ENCODE data around the gene CDK2. TPM values are rescaled to one million over a fixed set of nuclear protein-coding genes. Genes with fewer than 3 reads are reported as not detected.

The CDK2 gene
- total RNA-seq, 2 donors from 2014 or later, result 101 to 104 TPM

DNA sequence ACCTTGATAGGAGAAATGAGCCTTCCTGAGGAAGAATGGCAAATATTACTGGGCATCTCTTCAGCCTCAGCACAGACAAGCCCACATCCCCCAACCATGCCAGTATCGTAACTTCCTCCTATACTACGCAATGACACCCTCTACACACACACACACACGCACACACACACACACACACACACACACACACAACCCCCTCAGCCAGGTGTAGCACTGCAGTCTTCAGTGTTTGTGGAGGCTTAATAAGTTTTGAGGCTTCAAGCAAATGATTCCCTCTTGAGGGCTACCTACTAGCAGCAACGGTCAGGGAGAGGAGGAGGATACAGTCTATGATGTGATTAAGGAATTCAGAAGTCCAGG lies 34.1 kb upstream of the CDK2 start:
- H3K36me3 Mint-ChIP-seq (ENCODE audit: low read depth), result peaks cover 80% of the 10 kb centered on the region

DNA sequence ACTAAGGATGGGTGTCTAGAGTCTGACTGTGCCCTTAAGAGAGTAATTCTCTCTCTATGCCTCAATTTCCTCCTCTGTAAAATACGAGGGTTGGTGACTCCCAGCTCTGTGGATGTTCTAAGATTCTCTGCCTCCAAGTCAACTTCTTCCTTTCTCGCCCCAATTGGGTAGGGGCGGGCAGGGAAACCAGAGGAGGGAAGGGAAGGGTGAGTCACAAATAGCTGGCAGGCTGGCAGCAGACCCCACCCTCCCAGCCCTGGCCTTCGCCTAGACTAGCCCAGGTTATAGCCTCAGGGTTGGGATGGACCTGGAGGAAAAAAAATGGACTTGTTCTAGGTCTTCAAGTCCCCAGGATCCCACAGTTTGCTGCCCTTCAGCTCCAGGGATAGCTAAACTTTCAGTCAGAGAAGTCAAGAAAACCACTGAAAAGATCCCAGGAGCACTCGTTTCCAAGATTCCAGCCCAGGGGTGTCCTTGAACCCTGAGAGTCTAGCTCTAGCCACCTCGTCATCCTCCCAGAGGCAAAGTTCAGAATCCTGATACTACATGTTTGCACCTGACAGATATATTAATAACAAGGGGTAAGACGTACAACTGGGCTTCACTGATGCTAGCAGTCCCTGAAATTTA lies 33.3 kb upstream of the CDK2 start:
- Mint-ChIP-seq H3K4me1 (peaks cover 64% of the 10 kb centered on the region), H3K27ac (peak overlapping the region; percentile 99), H3K9me3 (no peaks in the 10 kb centered on the region), H3K4me3 (peak overlapping the region; percentile 98), H3K27me3 (no peaks in the 10 kb centered on the region), H3K36me3 (ENCODE audit: low read depth) (peaks cover 82% of the 10 kb centered on the region)
- ATAC-seq (replicated peaks), result no peak

More for the DNA sequence above, 34.1 kb upstream of the CDK2 start:
- peaks cover 57% of the 10 kb centered on the region for H3K4me1 Mint-ChIP-seq
- peak overlapping the region; percentile 99 for H3K27ac Mint-ChIP-seq
- H3K4me3 Mint-ChIP-seq, result peak overlapping the region; percentile 98
- ATAC-seq (replicated peaks), result no peak
- H3K9me3 Mint-ChIP-seq, result no peaks in the 10 kb centered on the region
- H3K27me3 Mint-ChIP-seq, result no peaks in the 10 kb centered on the region

DNA sequence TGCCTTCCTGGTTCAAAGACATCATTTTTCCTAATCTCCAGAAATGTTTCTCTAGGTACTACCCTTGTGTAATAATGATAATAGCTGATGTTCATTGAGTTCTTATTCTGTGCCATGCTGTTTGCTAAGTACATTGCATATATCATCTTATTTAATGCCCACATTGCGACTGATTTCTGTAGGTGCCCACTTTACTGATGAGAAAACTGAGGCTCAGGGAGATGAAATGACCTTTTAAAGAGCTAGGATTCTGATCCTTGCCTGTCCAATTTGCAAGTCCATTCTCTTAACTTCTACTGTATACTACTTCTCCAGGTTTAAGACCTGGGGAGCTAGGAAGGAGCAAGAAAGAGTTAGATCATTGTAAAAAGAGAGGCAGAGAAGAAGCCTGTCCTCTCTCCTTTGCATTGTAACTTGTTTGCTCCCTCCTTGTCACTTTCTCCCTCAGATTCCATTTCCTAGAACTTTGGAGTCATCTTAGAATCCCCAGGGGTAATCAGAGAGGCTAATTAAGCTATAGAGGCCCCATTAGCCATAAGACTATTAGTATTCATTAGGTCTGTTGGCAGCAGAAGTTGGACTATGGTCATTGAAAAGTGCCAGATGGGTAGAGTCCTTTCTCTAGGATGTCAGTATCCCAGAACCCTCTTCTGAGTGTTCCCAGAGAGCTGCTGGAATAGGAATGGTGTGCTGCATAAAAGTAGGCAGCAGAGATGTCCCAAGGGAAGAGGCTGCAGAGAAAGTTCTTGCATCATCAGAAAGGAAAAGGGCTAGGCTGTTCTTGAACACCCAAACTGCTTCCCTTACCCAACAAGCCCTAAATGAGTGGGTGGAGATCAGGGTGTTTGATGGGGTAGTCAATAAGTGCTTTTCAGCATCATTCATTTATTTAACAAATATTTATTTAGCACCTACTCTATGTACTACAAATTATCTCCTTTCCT lies 32.6 kb upstream of the CDK2 start:
- H3K4me3 Mint-ChIP-seq, result peak overlapping the region; percentile 98
- no peak for ATAC-seq (replicated peaks)
- peaks cover 70% of the 10 kb centered on the region for H3K4me1 Mint-ChIP-seq
- peak overlapping the region; percentile 99 for H3K27ac Mint-ChIP-seq
- no peaks in the 10 kb centered on the region for H3K9me3 Mint-ChIP-seq
- peaks cover 88% of the 10 kb centered on the region for H3K36me3 Mint-ChIP-seq (ENCODE audit: low read depth)
- no peaks in the 10 kb centered on the region for H3K27me3 Mint-ChIP-seq

DNA sequence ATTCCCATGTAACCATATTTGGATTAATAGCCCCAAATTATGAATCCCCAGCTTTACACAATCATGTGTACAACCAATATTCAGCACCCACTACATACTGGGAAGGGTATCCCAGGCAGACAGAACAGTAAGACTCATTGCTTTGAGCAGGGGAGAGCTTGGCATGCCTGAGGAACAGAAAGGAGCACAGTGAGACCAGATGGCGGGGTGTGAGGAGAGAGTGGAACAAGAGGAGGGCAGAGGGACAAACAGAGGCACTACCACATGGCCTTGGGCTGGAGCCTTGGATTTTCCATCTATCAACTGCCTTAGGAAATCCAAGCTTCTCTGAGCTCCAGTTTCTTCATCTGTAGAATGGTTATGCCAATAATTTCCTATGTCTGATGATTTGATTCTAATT lies 31.9 kb upstream of the CDK2 start:
- Mint-ChIP-seq H3K27ac (peak overlapping the region; percentile 99), H3K27me3 (no peaks in the 10 kb centered on the region), H3K36me3 (ENCODE audit: low read depth) (peaks cover 91% of the 10 kb centered on the region), H3K9me3 (no peaks in the 10 kb centered on the region), H3K4me1 (peaks cover 69% of the 10 kb centered on the region), H3K4me3 (peak overlapping the region; percentile 98)
- no peak for ATAC-seq (replicated peaks)

GRCh38 chr12:55935738-55936151 lies 30.9 kb upstream of the CDK2 start:
- peak overlapping the region; percentile 99 for H3K27ac Mint-ChIP-seq
- H3K9me3 Mint-ChIP-seq, result no peaks in the 10 kb centered on the region
- peaks cover 68% of the 10 kb centered on the region for H3K4me1 Mint-ChIP-seq
- no peaks in the 10 kb centered on the region for H3K27me3 Mint-ChIP-seq
- H3K4me3 Mint-ChIP-seq, result peak overlapping the region; percentile 98
- H3K36me3 Mint-ChIP-seq (ENCODE audit: low read depth), result peaks cover 100% of the 10 kb centered on the region
- ATAC-seq (replicated peaks), result peak; percentile 43

DNA sequence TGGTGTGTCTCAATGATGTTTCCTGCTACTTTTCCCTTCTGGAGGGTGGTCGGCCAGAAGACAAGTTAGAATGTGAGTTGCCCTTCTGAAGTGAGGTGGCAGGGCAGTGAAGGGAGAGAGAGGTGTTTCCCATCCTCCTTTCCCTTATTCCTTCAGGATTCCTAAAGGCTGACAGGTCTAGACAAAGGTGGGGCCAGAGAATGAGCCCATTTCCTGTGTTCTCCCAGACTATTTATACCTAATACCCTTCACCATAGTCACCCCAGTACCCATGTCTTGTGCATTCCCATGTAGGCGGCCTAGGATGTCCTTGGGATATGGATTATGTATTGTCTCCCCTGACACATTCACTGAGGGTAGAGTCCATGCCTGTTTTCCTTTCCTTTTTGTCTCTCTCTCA lies 28.6 kb upstream of the CDK2 start:
- no peaks in the 10 kb centered on the region for H3K9me3 Mint-ChIP-seq
- peak overlapping the region; percentile 98 for H3K4me3 Mint-ChIP-seq
- H3K36me3 Mint-ChIP-seq (ENCODE audit: low read depth), result peaks cover 100% of the 10 kb centered on the region
- no peak for ATAC-seq (replicated peaks)
- H3K4me1 Mint-ChIP-seq, result peaks cover 79% of the 10 kb centered on the region
- H3K27ac Mint-ChIP-seq, result peak overlapping the region; percentile 99
- no peaks in the 10 kb centered on the region for H3K27me3 Mint-ChIP-seq

DNA sequence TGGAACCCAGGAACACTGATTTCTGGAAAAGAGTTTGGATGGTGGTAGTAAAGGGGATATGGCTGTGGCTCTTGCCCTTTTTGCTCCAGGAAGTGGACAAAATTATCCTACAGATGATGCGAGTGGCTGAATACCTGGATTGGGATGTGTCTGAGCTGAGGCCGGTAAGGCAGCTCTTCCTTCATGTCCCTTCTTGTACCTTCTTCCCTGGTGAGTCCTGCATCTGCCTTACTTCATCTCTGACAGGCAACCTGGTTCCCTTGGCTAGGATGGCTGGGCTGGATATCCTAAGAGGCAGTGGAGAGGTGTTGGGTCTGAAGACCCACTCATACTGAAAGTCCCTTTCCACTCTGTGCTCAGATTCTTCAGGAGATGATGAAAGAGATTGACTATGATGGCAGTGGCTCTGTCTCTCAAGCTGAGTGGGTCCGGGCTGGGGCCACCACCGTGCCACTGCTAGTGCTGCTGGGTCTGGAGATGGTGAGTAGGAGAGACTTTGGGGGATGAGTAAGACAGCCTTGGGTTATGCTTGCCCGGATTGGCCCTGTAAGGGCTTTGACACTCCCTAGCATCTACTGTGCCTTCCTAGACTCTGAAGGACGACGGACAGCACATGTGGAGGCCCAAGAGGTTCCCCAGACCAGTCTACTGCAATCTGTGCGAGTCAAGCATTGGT lies 27.7 kb upstream of the CDK2 start:
- Mint-ChIP-seq H3K36me3 (ENCODE audit: low read depth) (peaks cover 100% of the 10 kb centered on the region), H3K9me3 (no peaks in the 10 kb centered on the region), H3K27ac (peak overlapping the region; percentile 99), H3K4me3 (peak overlapping the region; percentile 98), H3K4me1 (peaks cover 78% of the 10 kb centered on the region), H3K27me3 (no peaks in the 10 kb centered on the region)
- ATAC-seq (replicated peaks), result peak; percentile 42

- Mint-ChIP-seq H3K9me3 (no peaks in the 10 kb centered on the region), H3K27me3 (no peaks in the 10 kb centered on the region), H3K4me1 (peaks cover 69% of the 10 kb centered on the region), H3K36me3 (ENCODE audit: low read depth) (peaks cover 100% of the 10 kb centered on the region), H3K27ac (peak overlapping the region; percentile 99), H3K4me3 (peak overlapping the region; percentile 98)
- peak; percentile 83 for ATAC-seq (replicated peaks)
These were observed 26.4 kb upstream of the CDK2 start for GRCh38 chr12:55940065-55940732.

GRCh38 chr12:55942055-55942454 lies 24.6 kb upstream of the CDK2 start:
- Mint-ChIP-seq H3K4me3 (no peak overlapping the region), H3K36me3 (ENCODE audit: low read depth) (peaks cover 100% of the 10 kb centered on the region), H3K9me3 (no peaks in the 10 kb centered on the region), H3K4me1 (peaks cover 66% of the 10 kb centered on the region), H3K27me3 (no peaks in the 10 kb centered on the region), H3K27ac (peak overlapping the region; percentile 37)
- no peak for ATAC-seq (replicated peaks)

DNA sequence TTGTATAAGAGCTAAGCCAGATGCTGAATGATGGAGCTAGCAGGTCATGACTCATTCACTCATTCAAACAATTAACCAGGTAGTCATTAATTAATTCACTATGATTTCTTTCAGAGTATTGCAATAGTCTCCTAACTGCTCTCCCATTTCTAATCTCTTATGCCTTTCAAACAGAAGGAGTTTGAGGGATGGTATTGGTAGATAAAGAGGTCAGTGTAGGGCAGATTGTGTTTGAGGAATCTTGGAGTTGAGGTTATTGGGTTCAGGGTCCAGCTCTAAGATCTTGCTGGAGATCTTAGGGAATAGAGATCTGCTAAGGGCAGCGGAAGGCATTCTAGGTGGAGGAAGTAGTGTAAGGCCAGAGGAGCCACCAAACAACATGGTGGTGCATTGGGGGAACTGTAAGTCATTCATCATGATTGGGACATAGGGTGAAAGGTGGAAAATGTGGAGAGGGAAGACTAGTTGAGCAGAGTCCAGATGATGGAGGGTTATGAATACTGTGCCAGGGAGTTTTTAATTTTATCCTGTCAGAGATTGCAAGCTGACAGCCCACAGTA lies 24.0 kb upstream of the CDK2 start:
- Mint-ChIP-seq H3K9me3 (no peaks in the 10 kb centered on the region), H3K27me3 (no peaks in the 10 kb centered on the region), H3K4me1 (peaks cover 65% of the 10 kb centered on the region), H3K36me3 (ENCODE audit: low read depth) (peaks cover 100% of the 10 kb centered on the region), H3K4me3 (no peak overlapping the region), H3K27ac (peak overlapping the region; percentile 37)
- no peak for ATAC-seq (replicated peaks)

- no peaks in the 10 kb centered on the region for H3K9me3 Mint-ChIP-seq
- H3K4me1 Mint-ChIP-seq, result peaks cover 38% of the 10 kb centered on the region
- peak; percentile 89 for ATAC-seq (replicated peaks)
- H3K27ac Mint-ChIP-seq, result peak overlapping the region; percentile 64
- peaks cover 98% of the 10 kb centered on the region for H3K36me3 Mint-ChIP-seq (ENCODE audit: low read depth)
- H3K27me3 Mint-ChIP-seq, result no peaks in the 10 kb centered on the region
- H3K4me3 Mint-ChIP-seq, result peak overlapping the region; percentile 42
These were observed 20.1 kb upstream of the CDK2 start for GRCh38 chr12:55946553-55946952.

DNA sequence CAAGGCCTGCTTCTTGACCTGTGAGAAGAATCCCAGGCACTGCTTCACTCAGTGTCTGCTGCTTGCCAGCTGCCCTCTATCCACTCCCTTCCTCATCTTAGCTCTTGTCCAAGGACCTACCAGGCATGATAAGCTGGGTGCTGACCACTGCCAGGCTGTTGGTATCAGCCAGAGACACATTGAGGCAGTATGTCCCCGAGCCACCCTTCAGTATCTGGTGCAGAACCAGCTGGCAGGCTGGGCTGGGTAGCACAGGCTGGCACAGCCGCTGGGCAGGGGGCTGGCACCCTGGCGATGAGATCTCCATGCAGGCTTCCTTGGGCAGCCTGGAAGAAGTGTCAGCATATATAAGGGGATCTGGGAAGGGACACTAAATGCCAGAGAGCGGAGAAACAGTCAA lies 11.3 kb upstream of the CDK2 start:
- Mint-ChIP-seq H3K27ac (peak overlapping the region; percentile 68), H3K36me3 (ENCODE audit: low read depth) (peaks cover 49% of the 10 kb centered on the region), H3K27me3 (no peaks in the 10 kb centered on the region), H3K4me1 (peaks cover 24% of the 10 kb centered on the region), H3K9me3 (no peaks in the 10 kb centered on the region), H3K4me3 (no peak overlapping the region)
- peak; percentile 26 for ATAC-seq (replicated peaks)

- H3K4me3 Mint-ChIP-seq, result no peak overlapping the region
- H3K9me3 Mint-ChIP-seq, result no peaks in the 10 kb centered on the region
- peaks cover 43% of the 10 kb centered on the region for H3K36me3 Mint-ChIP-seq (ENCODE audit: low read depth)
- peak overlapping the region; percentile 68 for H3K27ac Mint-ChIP-seq
- peaks cover 24% of the 10 kb centered on the region for H3K4me1 Mint-ChIP-seq
- H3K27me3 Mint-ChIP-seq, result no peaks in the 10 kb centered on the region
- ATAC-seq (replicated peaks), result peak; percentile 69
These were observed 10.7 kb upstream of the CDK2 start for GRCh38 chr12:55955800-55956508.

All from activated T-helper 17 cell treated with anti-CD3 and anti-CD28 coated beads, Interleukin-2, amount 50 U/mL, for 72 hours (primary cell).